ENCODE data around the gene RPSA. TPM values are rescaled to one million over a fixed set of nuclear protein-coding genes. Genes with fewer than 3 reads are reported as not detected.

RPSA gene
- total and polyA plus RNA-seq, 9 of the 15 experiments (the other 6 are each of a cell fraction or from before 2014, with no cell fraction given): 2,290 to 4,272 (median 2,730) TPM

DNA sequence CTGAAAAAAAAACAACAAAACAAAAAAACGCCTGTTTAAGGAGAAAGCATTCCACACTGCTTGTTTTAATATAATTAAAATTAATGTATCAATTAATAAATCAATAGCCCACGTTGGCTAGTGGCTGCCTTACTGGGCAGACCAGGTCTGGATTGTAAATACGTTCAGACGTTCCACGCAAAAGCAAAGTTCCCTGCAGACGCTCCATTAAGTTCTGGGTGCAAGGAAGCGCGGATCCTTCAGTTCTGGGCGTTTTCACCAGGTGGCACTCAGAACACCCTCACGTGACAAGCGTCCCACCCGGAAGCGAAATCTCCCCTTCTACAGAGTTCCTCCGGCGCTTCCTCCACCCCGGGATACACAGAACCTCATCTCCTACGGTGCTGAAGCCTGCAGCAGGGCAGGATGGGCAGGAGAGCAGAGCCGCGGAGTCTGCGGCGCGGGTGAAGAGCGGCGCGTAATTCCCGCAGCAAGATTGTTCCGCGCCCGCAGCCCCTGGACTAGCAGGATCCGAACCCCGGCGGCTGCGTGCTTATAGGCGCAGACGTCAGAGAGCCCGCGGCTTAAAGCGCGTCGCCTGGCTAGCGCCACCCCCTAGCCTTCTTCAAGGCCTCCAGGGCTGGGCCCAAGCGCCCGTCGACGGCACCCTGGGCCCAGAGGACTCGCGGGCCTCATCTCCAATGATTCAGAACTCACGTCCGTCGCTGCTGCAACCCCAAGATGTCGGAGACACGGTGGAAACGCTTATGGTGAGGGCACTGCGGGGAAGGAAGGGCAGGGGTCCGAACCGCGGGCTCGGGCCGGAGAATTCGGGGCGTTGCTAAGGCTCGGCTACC is 23.3 kb upstream of the RPSA start, which contains the start of gene SLC25A38 (continued):
- TF ChIP-seq, protein P1, sequence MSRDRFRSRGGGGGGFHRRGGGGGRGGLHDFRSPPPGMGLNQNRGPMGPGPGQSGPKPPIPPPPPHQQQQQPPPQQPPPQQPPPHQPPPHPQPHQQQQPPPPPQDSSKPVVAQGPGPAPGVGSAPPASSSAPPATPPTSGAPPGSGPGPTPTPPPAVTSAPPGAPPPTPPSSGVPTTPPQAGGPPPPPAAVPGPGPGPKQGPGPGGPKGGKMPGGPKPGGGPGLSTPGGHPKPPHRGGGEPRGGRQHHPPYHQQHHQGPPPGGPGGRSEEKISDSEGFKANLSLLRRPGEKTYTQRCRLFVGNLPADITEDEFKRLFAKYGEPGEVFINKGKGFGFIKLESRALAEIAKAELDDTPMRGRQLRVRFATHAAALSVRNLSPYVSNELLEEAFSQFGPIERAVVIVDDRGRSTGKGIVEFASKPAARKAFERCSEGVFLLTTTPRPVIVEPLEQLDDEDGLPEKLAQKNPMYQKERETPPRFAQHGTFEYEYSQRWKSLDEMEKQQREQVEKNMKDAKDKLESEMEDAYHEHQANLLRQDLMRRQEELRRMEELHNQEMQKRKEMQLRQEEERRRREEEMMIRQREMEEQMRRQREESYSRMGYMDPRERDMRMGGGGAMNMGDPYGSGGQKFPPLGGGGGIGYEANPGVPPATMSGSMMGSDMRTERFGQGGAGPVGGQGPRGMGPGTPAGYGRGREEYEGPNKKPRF (IDR thresholded peaks at IDR 0.05; ENCODE audit: low read depth, low read length): no peak
- 0 out of 4 replicates have a peak, but pooled peaks of 1 of the 2 experiments have one; percentile 53 for TF ChIP-seq NONO (IDR thresholded peaks at IDR 0.05; ENCODE audit: low read depth in 2 of 2, low read length in 1 of 2)
- TF ChIP-seq SRSF9 (IDR thresholded peaks at IDR 0.05; ENCODE audit: borderline replicate concordance, low read depth, low read length): no peak
- TF ChIP-seq DMBX1 (CRISPR knock-in tag; IDR thresholded peaks at IDR 0.05; ENCODE audit: borderline replicate concordance): no peak
- no peak for TF ChIP-seq ZNF583 (CRISPR knock-in tag; IDR thresholded peaks at IDR 0.05)
- TF ChIP-seq BACH1 (tag; IDR thresholded peaks at IDR 0.05): no peak
- TF ChIP-seq SAFB2 (IDR thresholded peaks at IDR 0.05; ENCODE audit: borderline replicate concordance, low read depth, low read length, severe bottlenecking): no peak
- no peak for TF ChIP-seq RBFOX2 (IDR thresholded peaks at IDR 0.05; ENCODE audit: low read depth, low read length)
- TF ChIP-seq SUPT5H (IDR thresholded peaks at IDR 0.05): peak; percentile 76
- TF ChIP-seq NR1H2 (CRISPR knock-in tag; IDR thresholded peaks at IDR 0.05): no peak
- TF ChIP-seq GABPB2 (CRISPR knock-in tag; conservative IDR thresholded peaks at IDR 0.05): no peak
- no peak for TF ChIP-seq TSC22D4 (tag; IDR thresholded peaks at IDR 0.05)
- no peak for TF ChIP-seq BMI1 (IDR thresholded peaks at IDR 0.05; ENCODE audit: low read length)
- TF ChIP-seq, protein P2, sequence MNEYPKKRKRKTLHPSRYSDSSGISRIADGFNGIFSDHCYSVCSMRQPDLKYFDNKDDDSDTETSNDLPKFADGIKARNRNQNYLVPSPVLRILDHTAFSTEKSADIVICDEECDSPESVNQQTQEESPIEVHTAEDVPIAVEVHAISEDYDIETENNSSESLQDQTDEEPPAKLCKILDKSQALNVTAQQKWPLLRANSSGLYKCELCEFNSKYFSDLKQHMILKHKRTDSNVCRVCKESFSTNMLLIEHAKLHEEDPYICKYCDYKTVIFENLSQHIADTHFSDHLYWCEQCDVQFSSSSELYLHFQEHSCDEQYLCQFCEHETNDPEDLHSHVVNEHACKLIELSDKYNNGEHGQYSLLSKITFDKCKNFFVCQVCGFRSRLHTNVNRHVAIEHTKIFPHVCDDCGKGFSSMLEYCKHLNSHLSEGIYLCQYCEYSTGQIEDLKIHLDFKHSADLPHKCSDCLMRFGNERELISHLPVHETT (CRISPR knock-in tag; conservative IDR thresholded peaks at IDR 0.05 in 1 of 2, IDR thresholded peaks at IDR 0.05 in 1 of 2): 0 out of 4 replicates have a peak, but pooled peaks of 1 of the 2 experiments have one; percentile 4
- TF ChIP-seq FOXA3 (CRISPR knock-in tag; conservative IDR thresholded peaks at IDR 0.05 in 1 of 2, IDR thresholded peaks at IDR 0.05 in 1 of 2): no peak
- TF ChIP-seq, protein P3, sequence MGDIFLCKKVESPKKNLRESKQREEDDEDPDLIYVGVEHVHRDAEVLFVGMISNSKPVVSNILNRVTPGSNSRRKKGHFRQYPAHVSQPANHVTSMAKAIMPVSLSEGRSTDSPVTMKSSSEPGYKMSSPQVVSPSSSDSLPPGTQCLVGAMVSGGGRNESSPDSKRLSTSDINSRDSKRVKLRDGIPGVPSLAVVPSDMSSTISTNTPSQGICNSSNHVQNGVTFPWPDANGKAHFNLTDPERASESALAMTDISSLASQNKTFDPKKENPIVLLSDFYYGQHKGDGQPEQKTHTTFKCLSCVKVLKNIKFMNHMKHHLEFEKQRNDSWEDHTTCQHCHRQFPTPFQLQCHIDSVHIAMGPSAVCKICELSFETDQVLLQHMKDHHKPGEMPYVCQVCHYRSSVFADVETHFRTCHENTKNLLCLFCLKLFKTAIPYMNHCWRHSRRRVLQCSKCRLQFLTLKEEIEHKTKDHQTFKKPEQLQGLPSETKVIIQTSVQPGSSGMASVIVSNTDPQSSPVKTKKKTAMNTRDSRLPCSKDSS (IDR thresholded peaks at IDR 0.05; ENCODE audit: low read depth, partially characterized antibody): no peak
- no peak for TF ChIP-seq NFE2L1 (tag; IDR thresholded peaks at IDR 0.05; ENCODE audit: borderline replicate concordance, low read depth)
- TF ChIP-seq EP400 (IDR thresholded peaks at IDR 0.05): peak; percentile 84
- TF ChIP-seq, protein P4, sequence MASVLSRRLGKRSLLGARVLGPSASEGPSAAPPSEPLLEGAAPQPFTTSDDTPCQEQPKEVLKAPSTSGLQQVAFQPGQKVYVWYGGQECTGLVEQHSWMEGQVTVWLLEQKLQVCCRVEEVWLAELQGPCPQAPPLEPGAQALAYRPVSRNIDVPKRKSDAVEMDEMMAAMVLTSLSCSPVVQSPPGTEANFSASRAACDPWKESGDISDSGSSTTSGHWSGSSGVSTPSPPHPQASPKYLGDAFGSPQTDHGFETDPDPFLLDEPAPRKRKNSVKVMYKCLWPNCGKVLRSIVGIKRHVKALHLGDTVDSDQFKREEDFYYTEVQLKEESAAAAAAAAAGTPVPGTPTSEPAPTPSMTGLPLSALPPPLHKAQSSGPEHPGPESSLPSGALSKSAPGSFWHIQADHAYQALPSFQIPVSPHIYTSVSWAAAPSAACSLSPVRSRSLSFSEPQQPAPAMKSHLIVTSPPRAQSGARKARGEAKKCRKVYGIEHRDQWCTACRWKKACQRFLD (CRISPR knock-in tag; IDR thresholded peaks at IDR 0.05): peak; percentile 86
- TF ChIP-seq PHB2 (IDR thresholded peaks at IDR 0.05; ENCODE audit: low read depth): no peak
- peak; percentile 68 for TF ChIP-seq SOX6 (IDR thresholded peaks at IDR 0.05)
